Measurements from ENCODE around the gene KCNK15. TPM values are rescaled to one million over a fixed set of nuclear protein-coding genes. Genes with fewer than 3 reads are reported as not detected.

KCNK15 gene
- total and polyA plus RNA-seq, 10 donors, result 0.06 to 0.92 (median 0.26) TPM; not detected in 3

GRCh38 chr20:44752099-44752931 is 6.7 kb downstream of the KCNK15 start:
- 72 to 79% (median 74%) methylated on average over 15 to 17 of the region's 17 CpGs for WGBS, 5 donors
- H3K36me3 ChIP-seq, result no peaks in the 10 kb centered on the region
- no peak for DNase-seq
- TF ChIP-seq, protein P1, sequence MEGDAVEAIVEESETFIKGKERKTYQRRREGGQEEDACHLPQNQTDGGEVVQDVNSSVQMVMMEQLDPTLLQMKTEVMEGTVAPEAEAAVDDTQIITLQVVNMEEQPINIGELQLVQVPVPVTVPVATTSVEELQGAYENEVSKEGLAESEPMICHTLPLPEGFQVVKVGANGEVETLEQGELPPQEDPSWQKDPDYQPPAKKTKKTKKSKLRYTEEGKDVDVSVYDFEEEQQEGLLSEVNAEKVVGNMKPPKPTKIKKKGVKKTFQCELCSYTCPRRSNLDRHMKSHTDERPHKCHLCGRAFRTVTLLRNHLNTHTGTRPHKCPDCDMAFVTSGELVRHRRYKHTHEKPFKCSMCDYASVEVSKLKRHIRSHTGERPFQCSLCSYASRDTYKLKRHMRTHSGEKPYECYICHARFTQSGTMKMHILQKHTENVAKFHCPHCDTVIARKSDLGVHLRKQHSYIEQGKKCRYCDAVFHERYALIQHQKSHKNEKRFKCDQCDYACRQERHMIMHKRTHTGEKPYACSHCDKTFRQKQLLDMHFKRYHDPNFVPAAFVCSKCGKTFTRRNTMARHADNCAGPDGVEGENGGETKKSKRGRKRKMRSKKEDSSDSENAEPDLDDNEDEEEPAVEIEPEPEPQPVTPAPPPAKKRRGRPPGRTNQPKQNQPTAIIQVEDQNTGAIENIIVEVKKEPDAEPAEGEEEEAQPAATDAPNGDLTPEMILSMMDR (IDR thresholded peaks at IDR 0.05 in 8 of 11, conservative IDR thresholded peaks at IDR 0.05 in 3 of 11), result no peak
- TF ChIP-seq POLR2A (IDR thresholded peaks at IDR 0.05) (no peak), POLR2AphosphoS5 (IDR thresholded peaks at IDR 0.05) (no peak)
- intact Hi-C loops (cut with DNase I; ENCODE audit: low total_unique reads), result no loop called here
- H3K27ac ChIP-seq, result no peak overlapping the region
- H3K4me1 ChIP-seq, result peaks cover 0 to 14% (median 4%) of the 10 kb centered on the region in 6 donors
- H3K9me3 ChIP-seq, result no peaks in the 10 kb centered on the region
- no peak overlapping the region for H3K4me3 ChIP-seq
- peaks cover 0 to 57% (median 20%) of the 10 kb centered on the region in 7 donors for H3K27me3 ChIP-seq (replicated peaks in 1 of 7)

GRCh38 chr20:44754554-44754953 is 8.9 kb downstream of the KCNK15 start:
- Histone ChIP-seq H3K9me3 (no peaks in the 10 kb centered on the region), H3K27ac (no peak overlapping the region), H3K4me1 (peaks cover 0 to 10% (median 0%) of the 10 kb centered on the region in 6 donors), H3K27me3 (replicated peaks in 1 of 7) (peaks cover 0 to 57% (median 18%) of the 10 kb centered on the region in 7 donors), H3K4me3 (no peak overlapping the region), H3K36me3 (no peaks in the 10 kb centered on the region)
- no peak for DNase-seq
- TF ChIP-seq, protein P1 (IDR thresholded peaks at IDR 0.05 in 8 of 11, conservative IDR thresholded peaks at IDR 0.05 in 3 of 11), result no peak
- no peak for TF ChIP-seq POLR2A (IDR thresholded peaks at IDR 0.05)
- no peak for TF ChIP-seq POLR2AphosphoS5 (IDR thresholded peaks at IDR 0.05)
- intact Hi-C loops (cut with DNase I; ENCODE audit: low total_unique reads), result no loop called here
- WGBS, 5 donors, result 65 to 81% (median 68%) methylated on average over 6 to 7 of the region's 7 CpGs

GRCh38 chr20:44756011-44756688 is 10.5 kb downstream of the KCNK15 start:
- Histone ChIP-seq H3K9me3 (no peaks in the 10 kb centered on the region), H3K36me3 (no peaks in the 10 kb centered on the region), H3K4me1 (no peaks in the 10 kb centered on the region), H3K27me3 (replicated peaks in 1 of 7) (peaks cover 0 to 41% (median 4%) of the 10 kb centered on the region in 7 donors), H3K27ac (no peak overlapping the region), H3K4me3 (no peak overlapping the region)
- TF ChIP-seq POLR2A (IDR thresholded peaks at IDR 0.05) (no peak), POLR2AphosphoS5 (IDR thresholded peaks at IDR 0.05) (no peak)
- TF ChIP-seq, protein P1 (IDR thresholded peaks at IDR 0.05 in 8 of 11, conservative IDR thresholded peaks at IDR 0.05 in 3 of 11), result no peak
- intact Hi-C loops (cut with DNase I; ENCODE audit: low total_unique reads), result no loop called here
- no peak for DNase-seq
- 87 to 94% (median 90%) methylated on average over 13 to 18 of the region's 18 CpGs for WGBS, 5 donors

GRCh38 chr20:44756956-44757355 is 11.3 kb downstream of the KCNK15 start:
- 88 to 100% (median 92%) methylated on average over 1 to 5 of the region's 5 CpGs for WGBS, 5 donors
- DNase-seq, result no peak
- no peaks in the 10 kb centered on the region for H3K9me3 ChIP-seq
- H3K27ac ChIP-seq, result no peak overlapping the region
- no peak overlapping the region for H3K4me3 ChIP-seq
- no peaks in the 10 kb centered on the region for H3K4me1 ChIP-seq
- TF ChIP-seq, protein P1 (IDR thresholded peaks at IDR 0.05 in 8 of 11, conservative IDR thresholded peaks at IDR 0.05 in 3 of 11), result no peak
- TF ChIP-seq POLR2A (IDR thresholded peaks at IDR 0.05), result no peak
- TF ChIP-seq POLR2AphosphoS5 (IDR thresholded peaks at IDR 0.05), result no peak
- H3K36me3 ChIP-seq, result no peaks in the 10 kb centered on the region
- intact Hi-C loops (cut with DNase I; ENCODE audit: low total_unique reads), result no loop called here
- peaks cover 0 to 33% (median 4%) of the 10 kb centered on the region in 7 donors for H3K27me3 ChIP-seq (replicated peaks in 1 of 7)
